IPS DF 6.9 (cell line): ENCODE measurements around the gene TEX101.

ENCODE experiments used
- DNase-seq: peaks from one replicate; pipeline ENCODE4 v3.0.0-alpha.2; 2013; ENCODE audit warnings: low read depth, low spot score
- H3K27ac ChIP-seq: one replicate; pipeline ENCODE4 v1.5.1; 2013; ENCODE audit warnings: low read length, control low read depth
- H3K27me3 ChIP-seq: 2 replicates; pipeline ENCODE4 v1.6.1; 2013; ENCODE audit warnings: mild to moderate bottlenecking, low read length; ENCODE audit not compliant: control insufficient read depth, insufficient read depth
- H3K36me3 ChIP-seq: 2 replicates; pipeline ENCODE4 v1.6.1; 2013; ENCODE audit warnings: low read length; ENCODE audit not compliant: control insufficient read depth, insufficient read depth
- H3K4me1 ChIP-seq: 2 replicates; pipeline ENCODE4 v1.6.1; 2013; ENCODE audit warnings: low read length; ENCODE audit not compliant: control insufficient read depth, insufficient read depth
- H3K4me3 ChIP-seq: 2 replicates; pipeline ENCODE4 v1.5.1; 2013; ENCODE audit warnings: mild to moderate bottlenecking, low read length
- H3K9me3 ChIP-seq: 2 replicates; pipeline ENCODE4 v1.6.1; 2013; ENCODE audit warnings: low read length, inconsistent platforms; ENCODE audit not compliant: control insufficient read depth, insufficient read depth
- WGBS: extraction: QIAGEN DNeasy Blood & Tissue Kit; methylation state at CpG from one replicate; pipeline ENCODE4 v1.1.7; 2013; ENCODE audit warnings: mixed read lengths, missing lambda C conversion rate; ENCODE audit not compliant: insufficient read length, insufficient coverage; 5-methylcytosine and 5-hydroxymethylcytosine counted together

The TEX101 gene

DNA sequence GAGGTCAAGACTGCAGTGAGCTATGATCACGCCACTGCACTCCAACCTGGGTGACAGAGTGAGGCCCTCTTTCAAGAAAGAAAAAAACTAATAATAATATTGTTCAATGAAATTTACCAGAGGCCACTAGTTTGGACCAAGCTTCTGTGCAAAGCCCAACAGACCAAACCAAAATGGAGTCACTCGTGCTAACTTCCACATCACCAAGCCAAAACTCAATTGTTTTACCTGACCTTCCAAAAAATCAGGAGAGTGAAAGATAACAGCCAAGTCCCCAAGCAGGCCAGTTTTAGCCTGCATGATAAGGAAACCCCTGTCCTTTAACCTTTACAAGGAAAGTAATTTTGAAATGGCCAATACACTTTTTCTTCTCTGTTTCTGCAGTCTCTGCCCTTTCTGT lies 30.7 kb downstream of the TEX101 start:
- no peaks in the 10 kb centered on the region for H3K4me1 ChIP-seq
- no peak overlapping the region for H3K4me3 ChIP-seq
- H3K27ac ChIP-seq, result no peak overlapping the region
- no peaks in the 10 kb centered on the region for H3K27me3 ChIP-seq
- no peaks in the 10 kb centered on the region for H3K36me3 ChIP-seq
- no peaks in the 10 kb centered on the region for H3K9me3 ChIP-seq
- no peak for DNase-seq
- no CpG with 5 or more reads among the region's 2 CpGs for WGBS

DNA sequence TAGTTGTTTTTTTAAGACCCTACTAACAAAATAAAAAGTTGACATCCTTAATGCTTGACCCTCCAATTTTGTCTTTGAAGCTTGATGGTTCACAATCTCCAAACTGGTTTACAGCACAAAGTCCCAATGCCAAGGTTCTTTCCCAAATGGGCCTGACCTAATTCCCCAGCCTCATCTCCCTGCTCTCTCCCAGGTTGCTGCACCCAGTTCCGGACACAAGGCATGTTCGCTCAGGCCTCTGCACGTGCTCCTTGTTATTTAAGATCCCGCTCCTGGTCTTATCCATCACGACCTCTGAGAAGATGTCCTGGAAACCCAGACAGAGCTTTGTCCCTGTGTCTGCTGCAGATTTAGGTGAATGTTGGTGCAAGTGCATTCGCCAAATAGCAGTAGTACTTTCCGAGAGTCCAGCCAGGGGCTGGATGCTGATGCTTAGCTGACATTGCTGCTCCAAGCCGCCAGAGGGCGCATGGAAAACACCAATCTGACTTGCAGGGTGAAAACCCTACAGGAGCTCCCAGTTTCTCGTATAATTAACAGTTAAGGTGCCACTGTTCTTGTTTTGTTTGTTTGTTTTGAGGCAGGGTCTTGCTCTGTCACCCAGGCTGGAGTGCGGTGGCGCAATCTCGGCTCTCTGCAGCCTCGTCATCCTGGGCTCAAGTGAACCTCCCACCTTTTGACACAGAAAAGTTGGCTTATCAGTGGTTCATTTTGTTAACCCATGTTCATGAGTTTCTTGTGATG lies 32.2 kb downstream of the TEX101 start:
- Histone ChIP-seq H3K27me3 (no peaks in the 10 kb centered on the region), H3K27ac (no peak overlapping the region), H3K9me3 (no peaks in the 10 kb centered on the region), H3K36me3 (no peaks in the 10 kb centered on the region), H3K4me3 (no peak overlapping the region), H3K4me1 (no peaks in the 10 kb centered on the region)
- DNase-seq, result no peak
- WGBS, result no CpG with 5 or more reads among the region's 14 CpGs

DNA sequence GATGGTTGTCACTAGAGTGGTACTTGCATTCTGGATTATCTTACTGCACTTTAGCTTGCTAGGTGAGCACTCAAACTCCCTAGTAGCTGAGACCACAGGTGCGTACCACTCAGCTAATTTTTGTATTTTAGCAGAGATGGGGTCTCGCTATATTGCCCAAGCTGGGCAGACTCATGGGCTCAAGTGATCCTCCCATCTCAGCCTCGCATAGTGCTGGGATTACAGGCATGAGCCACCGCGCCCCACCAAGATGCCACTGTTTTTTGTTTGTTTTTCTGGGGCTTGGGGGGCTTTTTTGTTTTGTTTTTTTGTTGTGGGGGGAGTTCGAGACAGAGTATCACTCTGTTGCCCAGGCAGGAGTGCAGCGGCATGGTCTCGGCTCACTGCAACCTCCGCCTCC lies 33.0 kb downstream of the TEX101 start:
- Histone ChIP-seq H3K4me3 (no peak overlapping the region), H3K4me1 (no peaks in the 10 kb centered on the region), H3K27me3 (no peaks in the 10 kb centered on the region), H3K27ac (no peak overlapping the region), H3K9me3 (no peaks in the 10 kb centered on the region), H3K36me3 (no peaks in the 10 kb centered on the region)
- no CpG with 5 or more reads among the region's 9 CpGs for WGBS
- DNase-seq, result no peak

DNA sequence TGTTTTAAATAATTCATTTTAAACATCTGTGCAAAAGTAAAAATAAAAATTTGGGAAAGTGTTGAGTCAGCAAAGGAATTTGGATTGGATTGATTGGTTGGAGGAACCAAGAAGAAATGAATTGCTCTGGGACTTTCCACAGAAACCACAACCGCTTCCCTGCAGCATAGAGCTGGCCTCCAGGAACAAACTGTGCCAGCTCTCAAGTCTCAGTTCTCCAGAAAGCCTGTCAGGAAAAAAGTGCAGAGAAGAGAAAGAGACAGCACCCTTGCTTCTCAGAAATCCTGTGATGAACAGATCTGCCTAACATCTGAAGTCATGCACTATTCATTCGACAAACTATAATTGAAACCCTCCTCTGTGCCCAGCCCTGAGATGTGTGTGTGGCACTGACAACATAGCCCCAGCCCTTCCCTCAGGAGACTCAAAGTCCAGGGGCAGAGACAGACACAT lies 35.9 kb downstream of the TEX101 start:
- no peak overlapping the region for H3K4me3 ChIP-seq
- H3K4me1 ChIP-seq, result no peaks in the 10 kb centered on the region
- no peak for DNase-seq
- H3K27ac ChIP-seq, result no peak overlapping the region
- no CpG with 5 or more reads among the region's 2 CpGs for WGBS
- no peaks in the 10 kb centered on the region for H3K36me3 ChIP-seq
- H3K9me3 ChIP-seq, result no peaks in the 10 kb centered on the region
- no peaks in the 10 kb centered on the region for H3K27me3 ChIP-seq

DNA sequence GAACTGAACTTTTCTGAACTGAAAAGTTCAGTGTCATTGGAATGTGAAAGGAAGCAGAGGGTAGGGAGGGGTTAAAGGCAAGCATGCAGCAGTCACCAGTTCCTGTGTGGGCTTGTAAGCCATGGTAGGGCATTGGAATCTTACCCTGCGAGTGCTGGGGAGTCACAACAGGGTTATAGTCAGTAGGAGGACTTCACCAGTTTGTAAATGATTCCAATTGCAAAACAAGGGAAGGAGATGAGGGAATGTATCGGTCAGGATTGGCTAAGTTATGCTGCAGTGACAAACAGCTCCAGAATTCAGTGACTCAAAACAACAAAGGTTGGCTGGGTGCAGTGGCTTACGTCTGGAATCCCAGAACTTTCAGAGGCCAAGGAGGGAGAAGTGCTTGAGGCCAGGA lies 37.9 kb downstream of the TEX101 start:
- H3K36me3 ChIP-seq, result no peaks in the 10 kb centered on the region
- H3K4me1 ChIP-seq, result no peaks in the 10 kb centered on the region

GRCh38 chr19:43454031-43454430 lies 39.3 kb downstream of the TEX101 start:
- H3K4me3 ChIP-seq, result no peak overlapping the region
- H3K4me1 ChIP-seq, result no peaks in the 10 kb centered on the region
- no peak overlapping the region for H3K27ac ChIP-seq

More for the DNA sequence above, 37.9 kb downstream of the TEX101 start:
- no peak overlapping the region for H3K27ac ChIP-seq
- WGBS, result no CpG with 5 or more reads among the region's 3 CpGs
- DNase-seq, result no peak
- no peaks in the 10 kb centered on the region for H3K9me3 ChIP-seq
- no peak overlapping the region for H3K4me3 ChIP-seq
- no peaks in the 10 kb centered on the region for H3K27me3 ChIP-seq

GRCh38 chr19:43455321-43456113 lies 40.8 kb downstream of the TEX101 start:
- Histone ChIP-seq H3K27me3 (no peaks in the 10 kb centered on the region; the same call in 1 of the 2 replicates), H3K9me3 (no peaks in the 10 kb centered on the region), H3K36me3 (no peaks in the 10 kb centered on the region), H3K27ac (no peak overlapping the region), H3K4me1 (no peaks in the 10 kb centered on the region), H3K4me3 (no peak overlapping the region)
- DNase-seq, result no peak
- no CpG with 5 or more reads among the region's 10 CpGs for WGBS

More at GRCh38 chr19:43454031-43454430, 39.3 kb downstream of the TEX101 start:
- Histone ChIP-seq H3K36me3 (no peaks in the 10 kb centered on the region), H3K27me3 (no peaks in the 10 kb centered on the region; the same call in 1 of the 2 replicates), H3K9me3 (no peaks in the 10 kb centered on the region)
- no peak for DNase-seq
- no CpG with 5 or more reads among the region's 2 CpGs for WGBS

- DNase-seq, result no peak
- WGBS, result no CpG with 5 or more reads among the region's 4 CpGs
- no peaks in the 10 kb centered on the region for H3K4me1 ChIP-seq
- H3K27ac ChIP-seq, result no peak overlapping the region
- no peak overlapping the region for H3K4me3 ChIP-seq
- H3K9me3 ChIP-seq, result no peaks in the 10 kb centered on the region
- H3K36me3 ChIP-seq, result no peaks in the 10 kb centered on the region
- no peaks in the 10 kb centered on the region; the same call in 1 of the 2 replicates for H3K27me3 ChIP-seq
These were observed 43.1 kb downstream of the TEX101 start for GRCh38 chr19:43457809-43458208.

GRCh38 chr19:43460362-43461016 lies 45.8 kb downstream of the TEX101 start:
- DNase-seq, result no peak
- no peak overlapping the region for H3K27ac ChIP-seq
- no peaks in the 10 kb centered on the region for H3K36me3 ChIP-seq
- H3K27me3 ChIP-seq, result no peaks in the 10 kb centered on the region; the same call in 1 of the 2 replicates
- H3K4me3 ChIP-seq, result no peak overlapping the region
- 0 out of 2 replicates have a peak, but pooled peaks cover 2% of the 10 kb centered on the region for H3K4me1 ChIP-seq
- no CpG with 5 or more reads among the region's 16 CpGs for WGBS
- H3K9me3 ChIP-seq, result no peaks in the 10 kb centered on the region

- no CpG with 5 or more reads among the region's 12 CpGs for WGBS
- no peaks in the 10 kb centered on the region for H3K9me3 ChIP-seq
- 0 out of 2 replicates have a peak, but pooled peaks cover 2% of the 10 kb centered on the region for H3K4me1 ChIP-seq
- H3K36me3 ChIP-seq, result no peaks in the 10 kb centered on the region
- DNase-seq, result no peak
- H3K4me3 ChIP-seq, result no peak overlapping the region
- H3K27ac ChIP-seq, result no peak overlapping the region
- H3K27me3 ChIP-seq, result no peaks in the 10 kb centered on the region; the same call in none of the 2 replicates
These were observed 46.6 kb downstream of the TEX101 start for GRCh38 chr19:43461303-43461702.
